ENCODE results near the gene HOXB4.

Gene HOXB4

GRCh38 chr17:48571826-48572417, 6.2 kb downstream of the HOXB4 start:
- DNase-seq (ENCODE audit: low read depth in 3 of 3): no peak

GRCh38 chr17:48571024-48571818, 6.9 kb downstream of the HOXB4 start:
- DNase-seq (ENCODE audit: low read depth in 3 of 3): no peak

GRCh38 chr17:48570325-48571023, 7.7 kb downstream of the HOXB4 start:
- DNase-seq (ENCODE audit: low read depth in 3 of 3): no peak

- no peak for DNase-seq (ENCODE audit: low read depth in 3 of 3)
Measured at GRCh38 chr17:48569674-48570324, 8.4 kb downstream of the HOXB4 start.

- DNase-seq (ENCODE audit: low read depth in 3 of 3): no peak
Measured at GRCh38 chr17:48569240-48569582, 8.9 kb downstream of the HOXB4 start.

- no peak for DNase-seq (ENCODE audit: low read depth in 3 of 3)
Measured at GRCh38 chr17:48568499-48569239, 9.5 kb downstream of the HOXB4 start.

GRCh38 chr17:48567646-48568354, 10.3 kb downstream of the HOXB4 start:
- no peak for DNase-seq (ENCODE audit: low read depth in 3 of 3)

GRCh38 chr17:48567209-48567608, 10.9 kb downstream of the HOXB4 start:
- no peak for DNase-seq (ENCODE audit: low read depth in 3 of 3)

- DNase-seq (ENCODE audit: low read depth in 3 of 3): no peak
Measured at GRCh38 chr17:48566717-48567116, 11.4 kb downstream of the HOXB4 start.

GRCh38 chr17:48565925-48566710, 12.0 kb downstream of the HOXB4 start:
- DNase-seq (ENCODE audit: low read depth in 3 of 3): no peak

- no peak for DNase-seq (ENCODE audit: low read depth in 3 of 3)
Measured at GRCh38 chr17:48565022-48565554, 13.1 kb downstream of the HOXB4 start.

- no peak for DNase-seq (ENCODE audit: low read depth in 3 of 3)
Measured at GRCh38 chr17:48564188-48565021, 13.7 kb downstream of the HOXB4 start.

GRCh38 chr17:48563867-48564187, 14.3 kb downstream of the HOXB4 start:
- DNase-seq (ENCODE audit: low read depth in 3 of 3): no peak

GRCh38 chr17:48563385-48563838, 14.7 kb downstream of the HOXB4 start:
- DNase-seq (ENCODE audit: low read depth in 3 of 3): no peak

- DNase-seq (ENCODE audit: low read depth in 3 of 3): no peak
Measured at GRCh38 chr17:48562934-48563333, 15.2 kb downstream of the HOXB4 start.

- no peak for DNase-seq (ENCODE audit: low read depth in 3 of 3)
Measured at GRCh38 chr17:48561884-48562810, 16.0 kb downstream of the HOXB4 start.

GRCh38 chr17:48559840-48560817, 18.0 kb downstream of the HOXB4 start:
- no peak for DNase-seq (ENCODE audit: low read depth in 3 of 3)
